ENCODE measurements around the gene CAVIN4.
A peak's percentile ranks its signal among the peaks of the same experiment; 100 is the strongest.

DNA sequence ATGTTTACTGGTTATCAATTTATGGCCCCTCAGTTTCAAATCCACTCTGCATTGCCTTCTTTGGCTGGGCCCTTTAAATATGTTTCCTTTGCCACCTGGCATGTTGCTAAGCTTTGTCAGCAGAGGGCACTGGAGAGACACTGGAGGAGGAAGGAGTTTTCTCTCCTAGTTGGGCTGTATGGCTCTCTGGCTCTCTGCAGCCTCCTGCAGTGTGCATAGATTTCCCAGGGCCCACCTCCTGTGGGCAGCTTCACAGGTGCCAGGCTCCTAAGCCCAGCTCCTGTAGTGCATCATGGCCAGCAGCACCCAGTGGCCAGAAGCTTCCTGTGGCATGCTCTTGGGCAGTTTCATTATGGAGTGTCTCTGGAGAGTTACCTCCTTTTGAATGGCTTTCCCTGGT, 23.3 kb downstream of the CAVIN4 start:
- TF ChIP-seq CTCF (conservative IDR thresholded peaks at IDR 0.05) (peak; percentile 87), ZFX (IDR thresholded peaks at IDR 0.05) (no peak)
